ENCODE data around the gene NT5C1A. TPM values are rescaled to one million over a fixed set of nuclear protein-coding genes. Genes with fewer than 3 reads are reported as not detected.

The NT5C1A gene
- total and polyA plus RNA-seq, 2 experiments from 2014 or later: not detected

DNA sequence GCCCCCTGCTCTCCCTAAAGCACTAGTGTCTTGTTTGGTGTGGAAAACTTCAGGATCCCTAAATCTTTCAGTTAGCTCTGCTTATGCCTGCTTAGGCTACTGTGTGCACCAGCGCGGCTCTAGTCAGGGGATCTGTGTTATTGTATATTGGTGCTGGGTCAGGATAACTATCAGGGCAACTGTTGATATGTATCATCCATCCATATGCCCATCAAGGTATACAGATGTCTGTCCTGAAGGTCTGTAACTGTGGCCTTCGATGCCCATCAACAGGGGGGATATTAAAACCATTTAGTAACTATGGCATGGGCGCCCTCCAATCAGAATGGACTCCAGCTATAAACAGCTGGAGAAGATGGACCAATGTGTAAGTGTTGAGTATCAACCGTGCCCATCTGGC, 12.4 kb downstream of the NT5C1A start:
- Histone ChIP-seq H3K79me2 (ENCODE audit: insufficient read depth) (no peaks in the 10 kb centered on the region), H3K4me2 (ENCODE audit: unreplicated experiment) (no peak overlapping the region), H2AFZ (no peak overlapping the region), H3K4me3 (no peak overlapping the region), H4K20me1 (ENCODE audit: insufficient read depth) (no peaks in the 10 kb centered on the region), H3K27me3 (replicated peaks; ENCODE audit: insufficient read depth) (peaks cover 13% of the 10 kb centered on the region; the same call in 1 of the 2 replicates), H3K4me1 (ENCODE audit: insufficient read depth) (no peaks in the 10 kb centered on the region), H3K9ac (no peak overlapping the region), H3K9me3 (ENCODE audit: low read depth) (no peaks in the 10 kb centered on the region), H3K27ac (no peak overlapping the region), H3K9me2 (ENCODE audit: insufficient read depth) (no peaks in the 10 kb centered on the region), H3K36me3 (ENCODE audit: low read depth) (no peaks in the 10 kb centered on the region), H3F3A (ENCODE audit: insufficient read depth) (0 out of 2 replicates have a peak, but pooled peaks cover 5% of the 10 kb centered on the region)
- no peak for DNase-seq
- in situ Hi-C loops (cut with MboI): no loop called here
- TF ChIP-seq EZH2 (IDR thresholded peaks at IDR 0.05; ENCODE audit: insufficient read depth, poor library complexity, severe bottlenecking) (no peak), EZH2phosphoT487 (IDR thresholded peaks at IDR 0.05; ENCODE audit: insufficient read depth, low read depth) (no peak)
- WGBS, 2 experiments (ENCODE audit: low coverage in 1 of 2, low lambda C conversion rate in 2 of 2, missing lambda C conversion rate in 2 of 2): 69 to 73% methylated on average over 5 of the region's 5 CpGs

DNA sequence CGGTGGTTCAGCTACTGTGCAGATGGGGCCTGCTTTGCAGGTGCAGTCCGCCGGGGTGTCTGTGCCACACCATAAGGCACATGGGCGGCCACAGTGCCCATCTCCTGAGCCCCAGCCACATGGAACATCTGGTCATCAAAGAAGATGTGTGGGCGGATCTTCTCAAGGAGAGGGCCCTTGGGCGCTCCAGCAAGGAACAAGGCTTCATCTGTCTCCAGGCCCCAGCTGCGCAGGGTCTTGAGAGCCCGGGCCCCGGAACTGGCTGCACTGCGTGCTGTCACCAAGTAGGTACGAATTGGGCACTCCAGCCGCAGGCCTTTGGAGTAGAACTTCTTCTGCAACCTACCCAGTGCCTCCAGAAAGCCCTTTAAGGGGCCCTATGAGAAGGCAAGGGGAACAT, 12.8 kb downstream of the NT5C1A start:
- H4K20me1 ChIP-seq (ENCODE audit: insufficient read depth): no peaks in the 10 kb centered on the region
- H2AFZ ChIP-seq: no peak overlapping the region
- no peak overlapping the region for H3K4me3 ChIP-seq
- no peaks in the 10 kb centered on the region for H3K36me3 ChIP-seq (ENCODE audit: low read depth)
- WGBS, 2 experiments (ENCODE audit: low coverage in 1 of 2, low lambda C conversion rate in 2 of 2, missing lambda C conversion rate in 2 of 2): 76 to 78% methylated on average over 8 to 12 of the region's 12 CpGs
- TF ChIP-seq EZH2 (IDR thresholded peaks at IDR 0.05; ENCODE audit: insufficient read depth, poor library complexity, severe bottlenecking) (no peak), EZH2phosphoT487 (IDR thresholded peaks at IDR 0.05; ENCODE audit: insufficient read depth, low read depth) (no peak)
- H3K27ac ChIP-seq: no peak overlapping the region
- H3K9me2 ChIP-seq (ENCODE audit: insufficient read depth): no peaks in the 10 kb centered on the region
- no peaks in the 10 kb centered on the region for H3K79me2 ChIP-seq (ENCODE audit: insufficient read depth)
- no peak for DNase-seq
- H3K4me2 ChIP-seq (ENCODE audit: unreplicated experiment): no peak overlapping the region
- H3K27me3 ChIP-seq (replicated peaks; ENCODE audit: insufficient read depth): peaks cover 18% of the 10 kb centered on the region; the same call in 1 of the 2 replicates
- no peaks in the 10 kb centered on the region for H3K4me1 ChIP-seq (ENCODE audit: insufficient read depth)
- 0 out of 2 replicates have a peak, but pooled peaks cover 5% of the 10 kb centered on the region for H3F3A ChIP-seq (ENCODE audit: insufficient read depth)
- no peaks in the 10 kb centered on the region for H3K9me3 ChIP-seq (ENCODE audit: low read depth)
- no peak overlapping the region for H3K9ac ChIP-seq
- in situ Hi-C loops (cut with MboI): no loop called here

DNA sequence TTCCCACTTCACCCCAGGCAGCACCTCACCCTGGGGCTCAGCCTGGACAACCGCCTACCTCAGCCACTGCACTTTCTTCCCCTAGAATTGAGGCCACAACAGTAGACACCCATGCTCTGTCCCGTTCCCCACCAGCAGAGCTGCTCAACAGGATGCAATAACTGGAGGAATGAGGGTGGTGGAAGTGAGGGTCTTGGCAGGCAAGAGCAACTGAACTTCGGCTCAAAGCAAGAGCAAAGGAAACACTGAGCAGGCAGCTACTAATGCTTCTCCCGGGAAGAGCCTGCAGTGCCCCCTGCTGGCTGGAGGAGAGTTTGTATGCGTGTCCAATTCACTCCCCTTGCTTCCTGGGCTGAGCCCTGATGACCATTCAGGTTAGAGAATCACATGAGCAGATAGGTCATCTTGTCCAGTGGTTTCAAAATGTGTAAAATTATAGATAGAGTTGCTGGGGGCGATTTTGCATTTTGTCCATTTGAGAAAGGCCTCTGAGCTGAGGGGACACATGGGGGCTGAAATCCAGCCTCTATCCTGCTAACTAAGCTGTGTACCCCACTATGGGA, 13.9 kb downstream of the NT5C1A start:
- 0 out of 2 replicates have a peak, but pooled peaks cover 19% of the 10 kb centered on the region for H3K27me3 ChIP-seq (replicated peaks; ENCODE audit: insufficient read depth)
- H2AFZ ChIP-seq: peak overlapping the region; percentile 57; the same call in 1 of the 2 replicates
- H4K20me1 ChIP-seq (ENCODE audit: insufficient read depth): no peaks in the 10 kb centered on the region
- H3K4me2 ChIP-seq (ENCODE audit: unreplicated experiment): no peak overlapping the region
- H3K79me2 ChIP-seq (ENCODE audit: insufficient read depth): no peaks in the 10 kb centered on the region
- 17 to 21% methylated on average over 6 of the region's 6 CpGs for WGBS, 2 experiments (ENCODE audit: low coverage in 1 of 2, low lambda C conversion rate in 2 of 2, missing lambda C conversion rate in 2 of 2)
- no peak for TF ChIP-seq EZH2phosphoT487 (IDR thresholded peaks at IDR 0.05; ENCODE audit: insufficient read depth, low read depth)
- no peak for TF ChIP-seq EZH2 (IDR thresholded peaks at IDR 0.05; ENCODE audit: insufficient read depth, poor library complexity, severe bottlenecking)
- in situ Hi-C loops (cut with MboI): no loop called here
- H3K4me3 ChIP-seq: no peak overlapping the region
- H3K4me1 ChIP-seq (ENCODE audit: insufficient read depth): no peaks in the 10 kb centered on the region
- peak; percentile 76 for DNase-seq
- no peak overlapping the region for H3K9ac ChIP-seq
- H3K9me2 ChIP-seq (ENCODE audit: insufficient read depth): no peaks in the 10 kb centered on the region
- H3K27ac ChIP-seq: no peak overlapping the region
- no peaks in the 10 kb centered on the region for H3K36me3 ChIP-seq (ENCODE audit: low read depth)
- no peaks in the 10 kb centered on the region for H3K9me3 ChIP-seq (ENCODE audit: low read depth)
- 0 out of 2 replicates have a peak, but pooled peaks cover 5% of the 10 kb centered on the region for H3F3A ChIP-seq (ENCODE audit: insufficient read depth)

DNA sequence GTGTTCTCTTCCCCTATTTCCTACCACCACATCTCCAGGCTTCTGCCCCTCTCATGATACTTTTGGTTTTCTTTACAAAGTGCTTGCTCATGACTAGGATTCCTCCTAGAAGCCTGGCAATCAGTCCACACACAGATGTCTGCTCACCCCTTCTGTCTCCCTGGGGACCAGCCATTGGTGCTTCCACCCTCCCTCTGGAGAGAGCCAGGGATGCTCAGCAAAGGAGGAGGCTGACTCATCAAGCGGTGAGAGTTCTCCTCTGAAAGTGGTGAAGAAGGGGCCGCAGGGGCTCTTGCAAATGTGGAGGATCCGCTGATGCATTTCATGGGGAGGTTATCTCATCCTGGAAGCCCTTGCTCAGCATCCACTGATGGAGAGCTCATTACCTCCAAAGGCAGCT, 14.5 kb downstream of the NT5C1A start:
- Histone ChIP-seq H3K4me3 (no peak overlapping the region), H3K9ac (no peak overlapping the region), H3K27ac (no peak overlapping the region), H2AFZ (no peak overlapping the region), H3K4me1 (ENCODE audit: insufficient read depth) (no peaks in the 10 kb centered on the region), H3K27me3 (replicated peaks; ENCODE audit: insufficient read depth) (0 out of 2 replicates have a peak, but pooled peaks cover 19% of the 10 kb centered on the region), H3K36me3 (ENCODE audit: low read depth) (no peaks in the 10 kb centered on the region), H3F3A (ENCODE audit: insufficient read depth) (0 out of 2 replicates have a peak, but pooled peaks cover 5% of the 10 kb centered on the region), H3K79me2 (ENCODE audit: insufficient read depth) (no peaks in the 10 kb centered on the region), H3K9me3 (ENCODE audit: low read depth) (no peaks in the 10 kb centered on the region), H4K20me1 (ENCODE audit: insufficient read depth) (no peaks in the 10 kb centered on the region), H3K4me2 (ENCODE audit: unreplicated experiment) (no peak overlapping the region), H3K9me2 (ENCODE audit: insufficient read depth) (no peaks in the 10 kb centered on the region)
- TF ChIP-seq EZH2phosphoT487 (IDR thresholded peaks at IDR 0.05; ENCODE audit: insufficient read depth, low read depth) (no peak), EZH2 (IDR thresholded peaks at IDR 0.05; ENCODE audit: insufficient read depth, poor library complexity, severe bottlenecking) (no peak)
- peak; percentile 74 for DNase-seq
- in situ Hi-C loops (cut with MboI): no loop called here
- 68 to 82% methylated on average over 3 of the region's 3 CpGs for WGBS, 2 experiments (ENCODE audit: low coverage in 1 of 2, low lambda C conversion rate in 2 of 2, missing lambda C conversion rate in 2 of 2)

All from GM23248 (cell line).